A549 treated with GW870086 at 1 μM for 4 hours (cell line): Measurements from ENCODE around the gene ARMCX1. TPM values are rescaled to one million over a fixed set of nuclear protein-coding genes. Genes with fewer than 3 reads are reported as not detected.

ENCODE experiments used
- total RNA-seq: library from RNA; stranded (reverse); fragments of 200-300 nt; extraction: Qiagen RNA extraction; gene quantifications from 5 replicates; pipeline ENCODE4 v1.2.3, GENCODE V29; 2022; ENCODE audit warnings: low read depth

ARMCX1 gene
- total RNA-seq = 0.21 to 0.46 TPM (median 0.35 TPM) in 5 replicates

DNA sequence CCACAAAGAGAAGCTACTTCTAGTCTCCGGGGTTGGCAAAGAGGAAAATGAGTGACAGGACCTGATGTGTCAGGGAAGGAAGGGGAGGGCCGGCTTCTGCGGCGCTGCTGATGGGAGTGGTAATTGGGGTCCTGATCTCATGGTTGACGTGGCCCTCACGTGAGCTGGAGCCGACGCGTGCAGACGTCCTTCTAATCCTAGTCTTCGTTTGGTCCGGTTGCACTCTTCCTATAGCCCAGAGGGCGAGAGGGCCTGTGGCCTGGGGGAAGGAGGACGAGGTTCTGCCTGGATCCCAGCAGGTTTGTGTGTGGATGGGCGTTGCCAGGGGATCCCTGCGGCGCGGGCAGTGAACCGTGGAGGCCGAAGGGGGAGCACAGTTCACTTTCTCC lies at the start of gene ARMCX1:
TSS of gene ARMCX1 (plus strand) at position 186 of the 389 bp plus-strand sequence. CDS start 2,384 bp downstream, outside the sequence.

Other genes with a start within 250 kb of the ARMCX1 start
- gene TIMM8A, start 201.8 kb upstream of the ARMCX1 start, total RNA-seq = 26.9 to 32.5 TPM (median 30.7 TPM) in 5 replicates
- 0.12 to 0.34 TPM (median 0.14 TPM) in 5 replicates for gene BTK, start 164.4 kb upstream of the ARMCX1 start, total RNA-seq
- gene RPL36A, start 159.5 kb upstream of the ARMCX1 start, total RNA-seq = 2,398 to 3,331 TPM (median 2,513 TPM) in 5 replicates
- gene GLA, start 142.6 kb upstream of the ARMCX1 start, total RNA-seq = 168 to 203 TPM (median 180 TPM) in 5 replicates
- gene HNRNPH2, start 142.3 kb upstream of the ARMCX1 start, total RNA-seq = 51.6 to 61.4 TPM (median 57.3 TPM) in 5 replicates
- 0.35 to 0.57 TPM (median 0.50 TPM) in 5 replicates for gene ARMCX4, start 65.1 kb upstream of the ARMCX1 start, total RNA-seq
- gene ARMCX6, start 67.5 kb downstream of the ARMCX1 start, total RNA-seq = 47.0 to 54.5 TPM (median 49.5 TPM) in 5 replicates
- 20.1 to 26.0 TPM (median 23.0 TPM) in 5 replicates for gene ARMCX3, start 72.6 kb downstream of the ARMCX1 start, total RNA-seq
- 0.05 to 0.21 TPM (median 0.10 TPM) in 3 of 5 replicates, not detected in the others for gene ARMCX2, start 109.3 kb downstream of the ARMCX1 start, total RNA-seq